ENCODE results near the gene CALR.

DNA sequence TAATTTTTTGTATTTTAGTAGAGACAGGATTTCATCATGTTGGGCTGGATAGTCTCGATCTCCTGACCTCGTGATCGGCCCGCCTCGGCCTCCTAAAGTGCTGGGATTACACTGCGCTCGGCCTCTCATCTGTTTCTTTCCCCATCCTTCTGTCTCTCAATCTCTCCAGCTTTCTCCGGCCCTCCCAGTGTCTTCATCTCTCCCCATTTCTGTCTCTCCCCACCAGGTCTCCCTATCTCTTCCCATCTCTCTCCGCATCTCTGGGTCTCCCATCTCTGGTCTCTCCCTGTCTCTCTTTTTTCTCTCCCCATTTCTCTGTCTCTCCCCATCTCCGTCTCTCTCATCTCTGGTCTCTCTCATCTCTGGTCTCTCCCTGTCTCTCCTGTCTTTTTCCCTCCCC lies 44.7 kb downstream of the CALR start:
- TF ChIP-seq POLR2AphosphoS5 (IDR thresholded peaks at IDR 0.05; ENCODE audit: low read depth, low read length) (no peak), TAF1 (IDR thresholded peaks at IDR 0.05; ENCODE audit: borderline replicate concordance, insufficient read depth, low read length) (no peak)
- TF ChIP-seq, protein P1, sequence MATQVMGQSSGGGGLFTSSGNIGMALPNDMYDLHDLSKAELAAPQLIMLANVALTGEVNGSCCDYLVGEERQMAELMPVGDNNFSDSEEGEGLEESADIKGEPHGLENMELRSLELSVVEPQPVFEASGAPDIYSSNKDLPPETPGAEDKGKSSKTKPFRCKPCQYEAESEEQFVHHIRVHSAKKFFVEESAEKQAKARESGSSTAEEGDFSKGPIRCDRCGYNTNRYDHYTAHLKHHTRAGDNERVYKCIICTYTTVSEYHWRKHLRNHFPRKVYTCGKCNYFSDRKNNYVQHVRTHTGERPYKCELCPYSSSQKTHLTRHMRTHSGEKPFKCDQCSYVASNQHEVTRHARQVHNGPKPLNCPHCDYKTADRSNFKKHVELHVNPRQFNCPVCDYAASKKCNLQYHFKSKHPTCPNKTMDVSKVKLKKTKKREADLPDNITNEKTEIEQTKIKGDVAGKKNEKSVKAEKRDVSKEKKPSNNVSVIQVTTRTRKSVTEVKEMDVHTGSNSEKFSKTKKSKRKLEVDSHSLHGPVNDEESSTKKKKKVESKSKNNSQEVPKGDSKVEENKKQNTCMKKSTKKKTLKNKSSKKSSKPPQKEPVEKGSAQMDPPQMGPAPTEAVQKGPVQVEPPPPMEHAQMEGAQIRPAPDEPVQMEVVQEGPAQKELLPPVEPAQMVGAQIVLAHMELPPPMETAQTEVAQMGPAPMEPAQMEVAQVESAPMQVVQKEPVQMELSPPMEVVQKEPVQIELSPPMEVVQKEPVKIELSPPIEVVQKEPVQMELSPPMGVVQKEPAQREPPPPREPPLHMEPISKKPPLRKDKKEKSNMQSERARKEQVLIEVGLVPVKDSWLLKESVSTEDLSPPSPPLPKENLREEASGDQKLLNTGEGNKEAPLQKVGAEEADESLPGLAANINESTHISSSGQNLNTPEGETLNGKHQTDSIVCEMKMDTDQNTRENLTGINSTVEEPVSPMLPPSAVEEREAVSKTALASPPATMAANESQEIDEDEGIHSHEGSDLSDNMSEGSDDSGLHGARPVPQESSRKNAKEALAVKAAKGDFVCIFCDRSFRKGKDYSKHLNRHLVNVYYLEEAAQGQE (IDR thresholded peaks at IDR 0.05; ENCODE audit: insufficient read depth in 1 of 2, low read depth in 2 of 2, low read length in 2 of 2): no peak

Measured in PFSK-1 (cell line).